HUES6 (cell line): ENCODE results near the gene GABRG3.

Experiments
- H3K27ac ChIP-seq: 2 replicates; pipeline ENCODE4 v1.7.0; 2013; ENCODE audit warnings: low read depth, mild to moderate bottlenecking, low read length, inconsistent platforms
- H3K27me3 ChIP-seq: 2 replicates; pipeline ENCODE4 v1.6.1; 2013; ENCODE audit warnings: low read length; ENCODE audit not compliant: control insufficient read depth, insufficient read depth
- H3K36me3 ChIP-seq: 2 replicates; pipeline ENCODE4 v1.6.1; 2013; ENCODE audit warnings: low read length; ENCODE audit not compliant: control insufficient read depth, insufficient read depth
- H3K4me1 ChIP-seq: 2 replicates; pipeline ENCODE4 v1.6.1; 2013; ENCODE audit warnings: low read length; ENCODE audit not compliant: control insufficient read depth, insufficient read depth
- H3K4me3 ChIP-seq: 2 replicates; pipeline ENCODE4 v1.5.1; 2013; ENCODE audit warnings: low read depth, low read length
- H3K9ac ChIP-seq: one replicate; pipeline ENCODE4 v1.6.1; 2013; ENCODE audit warnings: mild to moderate bottlenecking, low read length
- H3K9me3 ChIP-seq: 2 replicates; pipeline ENCODE4 v1.6.1; 2013; ENCODE audit warnings: low read depth, low read length; ENCODE audit not compliant: control insufficient read depth, insufficient read depth

The GABRG3 gene

DNA sequence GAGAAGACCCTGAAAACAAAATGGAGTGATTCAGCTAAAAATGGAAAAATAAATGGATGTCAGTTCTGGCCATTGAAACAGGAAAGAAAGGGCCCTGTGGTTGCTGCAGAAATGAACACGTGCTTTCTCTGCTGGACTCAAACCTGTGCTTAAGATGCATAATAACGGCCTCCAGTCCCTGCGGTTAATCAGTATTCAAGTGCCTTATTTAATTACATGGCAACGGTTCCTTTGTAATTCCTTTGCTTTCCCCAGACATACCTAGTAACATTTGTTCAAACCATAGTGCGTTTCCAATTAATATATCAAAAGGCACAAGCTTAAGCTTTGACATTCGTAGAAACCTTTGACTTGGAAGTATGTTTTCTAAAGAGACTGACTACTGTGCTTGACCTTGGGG, 428.3 kb downstream of the GABRG3 start:
- Histone ChIP-seq H3K9me3 (no peaks in the 10 kb centered on the region), H3K4me1 (peaks cover 14% of the 10 kb centered on the region; the same call in 1 of the 2 replicates), H3K27ac (no peak overlapping the region), H3K9ac (no peak overlapping the region), H3K4me3 (no peak overlapping the region), H3K27me3 (no peaks in the 10 kb centered on the region), H3K36me3 (no peaks in the 10 kb centered on the region)

DNA sequence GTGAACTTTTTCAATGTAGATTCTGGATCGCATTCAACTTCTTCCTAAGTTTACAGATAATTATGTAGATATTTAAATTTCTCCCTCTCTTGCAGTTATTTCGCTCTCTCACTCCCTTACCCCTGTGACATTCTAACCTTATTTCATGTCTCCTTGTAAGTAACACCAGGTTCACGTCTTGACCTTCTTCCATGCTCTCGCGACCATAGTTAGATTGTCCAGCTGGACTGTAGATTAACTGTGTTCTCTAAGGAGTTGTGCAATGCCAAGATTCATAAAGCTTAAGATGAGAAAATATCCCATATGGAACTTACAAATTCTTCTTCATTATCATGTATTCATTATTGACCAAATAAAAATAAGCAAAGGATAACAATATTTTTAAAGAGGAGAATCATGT, 430.5 kb downstream of the GABRG3 start:
- no peak overlapping the region for H3K9ac ChIP-seq
- no peak overlapping the region for H3K4me3 ChIP-seq
- H3K27ac ChIP-seq: no peak overlapping the region
- H3K36me3 ChIP-seq: no peaks in the 10 kb centered on the region
- H3K27me3 ChIP-seq: no peaks in the 10 kb centered on the region
- H3K4me1 ChIP-seq: peaks cover 14% of the 10 kb centered on the region; the same call in 1 of the 2 replicates
- no peaks in the 10 kb centered on the region for H3K9me3 ChIP-seq

DNA sequence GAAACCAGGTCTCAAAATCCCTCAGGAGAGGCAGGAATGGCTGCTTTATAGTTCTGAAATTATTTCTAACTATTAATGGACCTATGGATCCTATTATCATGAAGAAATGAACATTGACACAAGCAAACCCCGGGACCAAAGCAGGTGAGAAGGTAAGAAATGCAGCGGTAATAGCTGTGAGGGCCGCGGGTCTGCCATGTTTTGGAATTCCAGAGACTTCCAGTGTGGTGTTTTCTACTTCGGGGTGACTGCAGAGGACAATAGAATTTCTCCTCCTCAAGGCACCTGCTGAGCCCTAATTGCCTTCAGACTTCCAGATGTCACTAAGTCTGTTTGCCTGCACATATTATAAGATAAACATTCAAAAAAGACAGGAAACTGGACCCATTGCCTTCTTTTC, 437.4 kb downstream of the GABRG3 start:
- no peaks in the 10 kb centered on the region for H3K36me3 ChIP-seq
- H3K4me3 ChIP-seq: no peak overlapping the region
- peaks cover 10% of the 10 kb centered on the region for H3K4me1 ChIP-seq
- no peak overlapping the region for H3K27ac ChIP-seq
- H3K9me3 ChIP-seq: no peaks in the 10 kb centered on the region
- no peak overlapping the region for H3K9ac ChIP-seq
- no peaks in the 10 kb centered on the region for H3K27me3 ChIP-seq

DNA sequence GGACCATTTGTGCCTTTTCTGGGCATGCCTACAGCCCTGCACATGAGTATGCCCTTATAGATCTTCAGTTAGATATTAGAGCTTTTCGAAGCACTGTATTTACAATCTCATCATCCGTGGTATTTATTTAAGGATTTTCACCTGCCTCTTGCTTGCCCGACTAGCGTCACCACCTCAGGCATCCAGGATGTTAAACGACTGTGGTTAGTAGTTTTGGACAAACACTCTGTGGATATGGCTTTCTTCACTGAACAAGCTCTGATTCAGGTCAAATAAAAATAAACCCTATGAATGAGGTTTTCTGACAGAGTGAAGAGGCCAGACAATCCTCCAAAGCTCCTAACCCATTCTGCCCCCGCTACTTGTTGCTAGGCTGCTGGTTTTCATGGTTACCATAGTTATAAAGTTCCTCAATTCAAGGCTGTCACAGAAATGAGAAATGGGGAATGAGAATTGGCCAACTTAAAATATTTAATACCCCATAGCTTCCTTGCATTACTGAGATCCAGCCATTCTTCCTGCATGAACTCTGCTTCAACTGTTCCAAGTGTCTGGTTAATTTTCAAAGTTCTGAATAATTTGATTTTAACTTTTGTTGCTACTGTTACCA, 440.1 kb downstream of the GABRG3 start:
- peaks cover 20% of the 10 kb centered on the region for H3K4me1 ChIP-seq
- no peaks in the 10 kb centered on the region for H3K36me3 ChIP-seq
- H3K4me3 ChIP-seq: no peak overlapping the region
- H3K9me3 ChIP-seq: no peaks in the 10 kb centered on the region
- no peak overlapping the region for H3K27ac ChIP-seq
- no peaks in the 10 kb centered on the region for H3K27me3 ChIP-seq
- H3K9ac ChIP-seq: no peak overlapping the region

DNA sequence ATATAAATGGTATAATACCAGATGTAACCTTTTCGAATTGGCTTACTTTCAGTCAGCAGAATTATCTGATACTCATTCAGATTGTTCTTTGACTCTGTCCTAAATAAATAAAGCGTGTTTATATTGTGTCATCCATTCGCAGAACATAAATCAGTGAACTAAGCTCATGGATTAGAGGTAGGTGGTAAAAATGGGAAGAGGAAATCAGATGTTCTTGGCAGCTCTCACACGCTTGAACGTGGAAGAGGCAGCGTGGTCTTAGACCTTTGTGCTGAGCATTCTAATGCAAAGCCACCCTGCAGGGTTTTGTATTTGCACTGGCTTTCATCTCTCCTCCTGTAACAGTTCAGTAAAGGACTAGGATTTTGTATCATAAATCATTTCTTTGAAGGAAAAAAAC, 441.4 kb downstream of the GABRG3 start:
- no peaks in the 10 kb centered on the region for H3K9me3 ChIP-seq
- no peaks in the 10 kb centered on the region for H3K36me3 ChIP-seq
- no peak overlapping the region for H3K27ac ChIP-seq
- no peak overlapping the region for H3K9ac ChIP-seq
- peaks cover 20% of the 10 kb centered on the region for H3K4me1 ChIP-seq
- no peak overlapping the region for H3K4me3 ChIP-seq
- no peaks in the 10 kb centered on the region for H3K27me3 ChIP-seq

DNA sequence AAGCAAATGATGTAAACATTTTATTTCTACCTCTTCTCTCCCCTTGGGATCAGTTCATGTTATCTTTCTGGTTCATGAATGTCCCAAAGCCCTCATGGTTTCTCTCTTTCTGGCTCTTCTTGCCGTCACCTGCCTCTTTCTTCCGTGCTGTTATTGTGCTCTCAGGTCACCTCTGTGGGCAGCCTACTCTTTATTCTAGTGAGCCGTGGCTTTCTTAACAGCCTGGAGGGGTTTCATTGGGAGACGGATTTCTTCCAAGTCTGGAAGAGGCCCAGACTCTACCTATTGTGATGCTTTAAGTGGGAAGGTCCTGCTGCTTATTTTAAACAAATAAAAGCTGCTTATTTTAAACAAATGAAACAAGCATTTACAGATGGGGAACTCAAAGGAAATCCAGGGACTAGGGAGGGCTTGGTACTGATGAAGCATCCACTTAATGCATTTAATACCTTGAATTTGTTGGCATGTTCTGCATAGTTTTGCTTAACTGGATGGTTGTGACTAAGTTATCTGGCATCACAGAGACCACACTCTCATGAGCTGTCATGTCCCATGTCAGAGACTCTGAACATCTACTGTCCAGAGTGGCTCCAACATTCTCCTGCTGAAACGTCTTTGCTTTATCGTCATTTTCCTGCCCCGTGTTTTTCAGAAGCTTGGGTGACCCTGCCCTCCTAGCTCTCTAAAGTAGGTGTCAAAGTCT, 443.3 kb downstream of the GABRG3 start:
- H3K27me3 ChIP-seq: no peaks in the 10 kb centered on the region
- H3K4me1 ChIP-seq: peaks cover 20% of the 10 kb centered on the region
- H3K4me3 ChIP-seq: no peak overlapping the region
- H3K36me3 ChIP-seq: no peaks in the 10 kb centered on the region
- H3K9me3 ChIP-seq: no peaks in the 10 kb centered on the region
- H3K9ac ChIP-seq: no peak overlapping the region
- no peak overlapping the region for H3K27ac ChIP-seq

DNA sequence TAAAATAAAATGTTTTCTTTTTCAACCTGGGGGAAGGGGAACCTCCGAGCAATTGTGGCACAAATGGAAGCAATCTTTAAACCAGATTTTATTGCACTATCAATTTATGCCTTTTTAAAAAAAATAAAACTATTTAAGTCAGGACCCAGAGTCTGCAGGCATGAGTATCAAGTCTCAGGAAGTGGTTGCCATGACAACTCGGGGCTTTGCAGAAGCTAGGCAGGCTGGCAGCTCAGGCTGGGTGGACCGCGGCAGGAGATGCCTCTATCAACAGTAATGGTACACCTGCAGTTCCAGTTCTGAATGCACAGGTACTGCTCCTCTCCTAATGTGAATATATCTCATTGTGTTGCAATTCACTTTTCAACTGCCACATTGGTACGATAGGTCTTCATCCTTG, 447.7 kb downstream of the GABRG3 start:
- H3K4me3 ChIP-seq: no peak overlapping the region
- no peak overlapping the region for H3K9ac ChIP-seq
- no peaks in the 10 kb centered on the region for H3K9me3 ChIP-seq
- peaks cover 8% of the 10 kb centered on the region for H3K4me1 ChIP-seq
- H3K27ac ChIP-seq: no peak overlapping the region
- no peaks in the 10 kb centered on the region for H3K36me3 ChIP-seq
- no peaks in the 10 kb centered on the region for H3K27me3 ChIP-seq

DNA sequence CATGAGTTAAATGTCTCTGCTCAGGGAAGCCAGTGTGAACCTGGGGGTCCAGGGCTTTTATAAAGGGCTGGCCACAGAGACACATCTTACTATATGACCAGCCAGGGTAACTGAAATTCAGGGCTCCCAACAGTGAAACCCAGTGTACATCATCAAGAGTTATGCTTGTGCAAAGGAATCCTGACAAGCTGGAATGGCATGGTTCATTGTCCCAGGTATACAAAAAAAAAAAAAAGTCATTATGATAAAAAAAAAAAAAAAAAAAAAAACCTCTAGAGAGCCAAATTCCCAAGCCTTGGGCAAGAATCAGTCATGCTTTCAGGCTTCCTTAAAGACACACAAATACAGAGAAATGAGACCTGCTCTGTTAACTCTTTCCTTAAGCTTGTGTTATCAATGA, 452.0 kb downstream of the GABRG3 start:
- Histone ChIP-seq H3K27ac (no peak overlapping the region), H3K9me3 (no peaks in the 10 kb centered on the region), H3K9ac (no peak overlapping the region), H3K36me3 (no peaks in the 10 kb centered on the region), H3K27me3 (no peaks in the 10 kb centered on the region), H3K4me1 (no peaks in the 10 kb centered on the region), H3K4me3 (no peak overlapping the region)

DNA sequence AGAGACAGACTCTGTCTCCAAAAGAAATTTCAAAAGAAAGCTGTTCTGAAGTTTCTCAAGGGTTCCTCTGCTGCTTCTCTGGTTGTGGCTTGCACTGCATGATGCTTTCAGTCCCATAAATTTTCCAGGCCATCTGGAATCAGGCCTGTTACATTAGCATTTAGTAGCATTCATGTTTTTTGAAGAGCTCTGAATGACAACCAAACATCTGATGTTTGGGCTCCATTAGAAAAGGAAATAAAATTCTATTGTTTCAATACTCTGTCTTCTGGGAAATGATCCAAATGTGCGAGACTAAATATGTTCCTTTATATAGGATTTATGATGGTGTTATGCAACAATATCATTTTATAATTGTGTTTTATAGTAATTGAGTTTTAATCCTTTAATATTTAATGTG, 455.8 kb downstream of the GABRG3 start:
- Histone ChIP-seq H3K4me3 (no peak overlapping the region), H3K9ac (no peak overlapping the region), H3K9me3 (peaks cover 7% of the 10 kb centered on the region; the same call in 1 of the 2 replicates), H3K4me1 (no peaks in the 10 kb centered on the region), H3K27me3 (no peaks in the 10 kb centered on the region), H3K27ac (no peak overlapping the region), H3K36me3 (no peaks in the 10 kb centered on the region)

DNA sequence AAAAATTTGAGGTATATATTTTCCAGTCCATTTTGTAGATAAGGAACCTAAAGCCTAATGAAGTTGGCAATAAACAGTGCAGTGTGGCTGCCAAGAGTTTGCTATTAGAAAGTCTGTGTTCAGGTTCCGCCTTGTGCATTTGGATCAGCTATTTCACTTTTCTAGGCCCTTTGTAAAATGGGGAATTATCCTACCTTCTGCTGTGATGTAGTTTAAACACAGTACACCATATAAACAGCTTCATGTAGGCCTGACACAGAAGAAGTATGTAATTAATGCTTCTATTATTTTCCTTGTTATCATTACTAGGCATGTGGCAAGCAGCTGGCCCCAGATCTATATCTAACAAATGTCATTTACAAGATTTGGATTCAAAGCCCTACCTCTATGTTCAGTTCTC, 456.3 kb downstream of the GABRG3 start:
- no peaks in the 10 kb centered on the region for H3K27me3 ChIP-seq
- no peak overlapping the region for H3K27ac ChIP-seq
- H3K4me3 ChIP-seq: no peak overlapping the region
- H3K9ac ChIP-seq: no peak overlapping the region
- peaks cover 7% of the 10 kb centered on the region; the same call in 1 of the 2 replicates for H3K9me3 ChIP-seq
- H3K4me1 ChIP-seq: no peaks in the 10 kb centered on the region
- no peaks in the 10 kb centered on the region for H3K36me3 ChIP-seq

DNA sequence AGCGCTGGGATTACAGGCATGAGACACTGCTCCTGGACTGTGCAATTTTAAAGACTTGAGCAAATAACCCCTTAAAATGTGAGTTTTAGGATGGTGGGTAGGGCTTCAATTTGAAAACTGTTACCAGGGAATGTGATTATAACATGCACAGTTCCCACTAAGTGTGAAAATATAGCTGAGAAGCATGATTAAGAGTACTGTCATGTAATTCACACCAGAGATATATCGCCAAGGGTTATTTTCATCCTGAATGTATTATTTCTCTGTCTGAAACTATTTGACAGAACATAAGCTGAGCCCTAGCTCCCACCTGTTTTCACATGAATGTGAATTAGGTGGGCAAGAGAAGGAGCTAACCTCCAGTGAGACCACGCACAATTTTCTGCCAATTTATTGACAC, 457.2 kb downstream of the GABRG3 start:
- H3K4me3 ChIP-seq: no peak overlapping the region
- H3K4me1 ChIP-seq: no peaks in the 10 kb centered on the region
- no peaks in the 10 kb centered on the region for H3K36me3 ChIP-seq
- no peak overlapping the region for H3K27ac ChIP-seq
- no peak overlapping the region for H3K9ac ChIP-seq
- peaks cover 16% of the 10 kb centered on the region for H3K9me3 ChIP-seq
- no peaks in the 10 kb centered on the region for H3K27me3 ChIP-seq
